Measurements from ENCODE around the gene NBR1.

- TF ChIP-seq EZH2 (IDR thresholded peaks at IDR 0.05; ENCODE audit: borderline replicate concordance, low read length), result no peak
- no peak for TF ChIP-seq CTCF (IDR thresholded peaks at IDR 0.05; ENCODE audit: low read length)
Observed at GRCh38 chr17:43132117-43132516, 38.9 kb upstream of the NBR1 start.

Measured in OCI-LY1 (cell line).